HG02840 (cell line): Measurements from ENCODE around the gene XPNPEP1.

Experiments used
- ATAC-seq: cut with Tn5 transposase; IDR thresholded peaks from one replicate; pipeline ENCODE4 v1.9.1; 2021; ENCODE audit warnings: mild to moderate bottlenecking, moderate library complexity, moderate number of reproducible peaks; ENCODE audit not compliant: unreplicated experiment, low FRiP score

XPNPEP1 gene

GRCh38 chr10:109875828-109876821 is 47.2 kb downstream of the XPNPEP1 start:
- ATAC-seq, result no peak

DNA sequence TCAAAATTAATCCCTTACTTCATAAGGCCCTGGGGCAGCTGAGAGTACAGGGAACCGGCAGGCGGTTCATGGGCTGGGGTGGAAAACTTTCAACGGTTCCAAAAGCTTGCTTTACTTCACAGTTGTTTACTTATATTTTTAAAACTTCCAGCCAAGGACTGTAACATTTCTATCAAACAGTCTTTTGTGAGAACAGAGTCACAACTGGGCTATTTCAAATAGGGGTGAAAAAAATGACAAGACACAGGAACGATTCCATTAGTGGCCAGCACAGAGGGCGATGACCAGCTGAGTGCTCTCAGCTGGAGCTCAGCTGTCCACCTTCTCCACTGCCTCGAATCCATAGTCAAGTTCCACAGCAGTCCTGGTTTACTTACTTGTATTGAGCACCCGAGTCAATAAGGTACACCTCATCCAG is 48.2 kb downstream of the XPNPEP1 start:
- no peak for ATAC-seq

DNA sequence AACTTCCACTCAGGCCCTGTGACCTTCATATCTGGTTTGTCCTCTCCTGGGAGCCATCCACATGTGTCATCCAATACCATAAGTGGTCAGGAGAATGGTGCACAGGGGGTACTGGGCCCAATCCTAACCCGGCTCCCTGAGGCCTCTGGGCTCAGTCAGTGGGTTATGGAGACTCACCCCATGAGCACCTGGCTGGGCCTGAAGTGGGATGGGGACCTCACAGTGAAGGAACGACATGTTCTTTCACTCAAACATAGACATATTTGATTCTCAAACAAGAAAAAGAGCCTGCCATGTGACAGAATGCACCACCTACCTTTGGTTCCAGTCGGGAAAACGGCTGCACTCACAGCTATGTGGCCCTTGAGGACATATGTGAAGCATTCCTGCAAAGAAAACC is 51.8 kb downstream of the XPNPEP1 start:
- no peak for ATAC-seq

DNA sequence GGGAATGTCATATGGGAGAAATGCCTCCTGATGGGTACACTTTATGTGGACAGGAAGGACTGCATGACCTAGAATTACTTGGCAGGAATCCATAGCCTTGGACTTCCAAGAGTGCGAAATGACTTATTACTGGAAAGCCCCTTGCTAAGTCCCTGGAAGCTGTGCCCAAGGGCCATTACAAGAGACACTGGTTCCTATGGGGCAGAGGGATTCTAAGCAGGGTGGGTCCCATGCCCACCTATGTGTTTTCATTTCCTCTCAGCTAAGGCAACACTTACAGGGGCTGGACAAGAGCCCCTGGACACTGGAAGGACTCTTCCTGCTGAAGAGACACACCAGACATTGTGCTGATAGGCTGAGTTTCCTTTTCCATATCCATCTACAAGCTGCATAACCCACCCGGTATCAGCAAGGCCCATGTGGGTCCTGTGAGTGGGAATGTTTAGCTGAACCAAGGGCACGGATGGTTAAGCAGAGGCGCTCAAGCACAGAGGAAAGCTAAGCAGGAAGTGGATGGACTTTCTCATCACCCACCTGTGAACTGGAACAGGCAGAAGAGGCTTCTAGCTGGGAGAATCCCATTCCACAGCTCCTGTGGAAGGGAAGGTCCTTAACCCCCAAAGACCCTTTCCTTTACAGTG is 56.2 kb downstream of the XPNPEP1 start:
- ATAC-seq, result no peak

DNA sequence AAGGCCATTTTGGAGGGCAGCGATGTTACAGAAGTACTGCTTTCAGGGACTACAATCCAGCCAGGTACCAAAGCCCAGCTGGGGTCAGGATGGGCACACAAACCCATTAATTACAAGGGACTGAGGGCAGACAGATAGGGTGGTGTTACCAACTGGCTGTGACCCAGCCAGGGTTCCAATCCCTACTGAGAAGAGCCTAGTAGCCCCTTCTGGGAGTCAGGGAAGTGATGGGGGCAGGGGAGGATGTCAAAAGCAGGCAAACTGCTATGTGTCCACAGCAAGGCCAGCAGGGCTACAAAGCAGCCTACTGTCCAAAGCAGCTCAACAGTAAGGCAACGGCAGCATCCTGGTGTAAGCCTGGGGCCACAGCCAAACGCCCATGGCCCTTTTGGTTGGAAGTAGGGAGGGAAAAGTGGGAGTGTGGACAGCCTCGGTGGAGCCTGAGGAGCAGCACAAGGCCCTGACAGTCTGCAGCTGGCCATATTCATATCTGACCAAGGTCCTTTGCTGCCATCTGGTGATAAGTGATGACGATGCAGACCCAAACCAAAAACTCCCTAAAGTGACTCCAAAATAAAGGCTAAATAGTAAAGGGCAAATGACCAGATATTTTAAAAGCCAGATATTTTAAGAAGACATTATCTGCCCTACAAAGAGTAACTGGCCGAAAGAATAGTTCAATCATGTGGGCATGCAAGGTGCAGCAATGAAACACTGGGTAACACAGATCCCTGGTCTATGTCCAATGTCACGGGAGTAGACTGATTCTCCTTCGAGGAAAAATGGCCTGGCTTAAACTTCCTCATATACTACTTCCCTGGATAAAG is 56.9 kb downstream of the XPNPEP1 start:
- ATAC-seq, result no peak

DNA sequence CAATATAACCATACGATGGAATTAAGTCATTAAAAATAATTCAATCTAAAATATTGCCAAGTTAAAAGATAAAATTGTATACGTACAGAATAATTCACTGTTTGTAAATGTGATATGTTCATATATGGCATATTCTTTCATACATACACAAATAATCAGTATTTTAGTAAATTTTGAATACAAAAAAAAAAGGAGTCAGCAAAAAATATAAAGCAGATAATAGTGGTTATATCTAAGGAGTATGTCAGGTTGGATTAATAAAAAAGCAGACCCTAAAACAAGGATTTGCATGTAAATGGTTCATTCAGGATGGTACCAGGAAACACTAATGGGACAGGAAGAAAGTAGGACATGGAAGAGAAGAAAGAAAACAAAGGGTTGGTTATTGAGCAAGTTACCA is 59.5 kb downstream of the XPNPEP1 start:
- ATAC-seq, result no peak

DNA sequence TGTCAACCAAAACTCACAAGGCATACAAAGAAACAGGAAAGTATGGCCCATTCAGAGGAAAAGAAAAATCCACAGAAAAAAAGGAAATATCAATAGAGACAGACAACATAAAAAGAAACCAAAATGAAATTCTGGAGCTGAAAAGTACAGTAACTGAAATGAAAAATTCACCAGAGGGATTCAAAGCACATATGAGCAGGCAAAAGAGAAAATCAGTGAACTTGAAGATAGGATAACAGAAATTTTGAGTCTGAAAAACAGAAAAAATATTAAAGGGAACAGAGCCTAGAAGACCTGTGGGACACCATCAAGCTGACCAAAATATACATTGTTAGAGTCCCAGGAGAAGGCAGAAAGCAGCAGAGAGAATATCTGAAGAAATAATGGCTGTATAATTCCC is 60.6 kb downstream of the XPNPEP1 start:
- ATAC-seq, result no peak

GRCh38 chr10:109862041-109862440 is 61.3 kb downstream of the XPNPEP1 start:
- no peak for ATAC-seq

DNA sequence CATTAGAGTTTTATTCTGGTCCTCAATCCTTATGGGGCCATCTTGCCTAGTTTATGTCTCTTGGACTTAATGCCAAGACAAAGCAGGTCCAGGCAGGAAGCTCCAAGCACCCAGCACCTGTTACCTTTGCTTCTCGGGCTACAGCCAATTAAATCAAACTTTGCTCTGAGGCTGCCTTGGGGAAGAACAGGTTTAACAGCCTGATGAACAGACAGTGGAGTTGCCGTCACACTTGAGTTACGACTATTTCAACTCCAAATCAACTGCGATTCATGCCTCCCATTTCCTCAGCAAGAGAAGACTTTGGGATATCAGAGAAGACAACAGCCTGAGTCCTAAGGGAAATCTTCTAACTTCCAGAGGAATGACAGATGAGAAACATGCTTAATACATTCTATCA is 62.2 kb downstream of the XPNPEP1 start:
- ATAC-seq, result no peak

- no peak for ATAC-seq
These were observed 64.1 kb downstream of the XPNPEP1 start for GRCh38 chr10:109859221-109859620.

DNA sequence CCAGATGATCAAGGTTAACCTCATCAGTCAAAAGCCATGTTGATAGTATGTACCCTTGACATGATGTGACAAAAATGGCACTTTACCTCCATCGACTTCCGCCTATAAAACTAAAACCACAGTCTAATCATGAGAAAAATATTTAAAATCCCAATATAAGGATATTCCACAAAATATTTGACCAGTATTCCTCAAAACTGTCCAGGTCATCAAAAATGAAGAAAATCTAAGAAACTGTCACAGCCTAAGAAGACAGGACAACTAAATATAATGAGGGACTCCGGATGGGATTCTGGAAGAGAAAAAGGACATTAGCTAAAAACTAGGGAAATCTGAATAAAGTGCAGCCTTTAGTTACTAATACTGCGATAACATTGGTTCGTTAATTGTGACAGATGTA is 67.6 kb downstream of the XPNPEP1 start:
- no peak for ATAC-seq

GRCh38 chr10:109853921-109854320 is 69.4 kb downstream of the XPNPEP1 start:
- ATAC-seq, result no peak

- peak; percentile 77 for ATAC-seq
These were observed 70.8 kb downstream of the XPNPEP1 start for GRCh38 chr10:109852475-109853037.

DNA sequence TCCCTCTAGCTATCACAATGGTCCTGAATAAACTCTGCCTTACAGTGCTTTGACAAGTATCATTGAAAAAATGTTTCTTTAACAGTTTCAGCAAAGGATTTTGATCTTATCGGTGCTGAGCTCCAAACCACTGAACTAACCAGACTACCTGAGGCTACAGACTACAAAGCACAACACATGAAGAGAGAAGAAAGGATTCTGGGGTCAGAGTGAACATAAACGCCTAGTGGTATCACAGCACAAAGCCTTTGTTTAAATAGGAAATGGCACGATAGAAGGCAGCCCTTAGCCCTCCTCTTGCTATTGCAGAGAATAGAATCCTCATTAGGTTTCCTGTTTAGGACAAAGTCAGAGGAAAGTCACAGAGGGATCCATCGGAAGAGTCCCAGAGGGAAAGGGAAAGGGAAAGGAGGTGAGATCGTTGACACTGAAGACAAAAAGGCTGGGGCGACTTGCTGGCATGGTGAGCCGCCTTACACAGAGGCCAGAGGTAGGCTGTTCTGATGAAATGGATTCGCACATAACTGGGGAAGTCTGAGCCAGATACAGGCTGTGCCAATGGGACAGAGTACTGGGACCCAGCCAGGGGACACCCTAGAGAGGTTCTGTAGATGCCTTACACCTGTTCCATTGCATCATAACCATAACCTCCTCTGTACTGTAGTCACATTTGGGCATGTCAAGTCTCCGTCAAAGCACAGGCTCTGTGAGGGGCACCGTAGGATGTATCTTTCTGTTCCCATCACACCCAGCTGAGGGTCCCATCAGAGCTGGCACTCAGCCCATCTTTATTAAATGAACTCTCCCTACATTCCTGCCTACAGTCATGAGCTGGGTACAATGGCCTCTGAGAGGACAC is 71.5 kb downstream of the XPNPEP1 start:
- peak; percentile 16 for ATAC-seq

DNA sequence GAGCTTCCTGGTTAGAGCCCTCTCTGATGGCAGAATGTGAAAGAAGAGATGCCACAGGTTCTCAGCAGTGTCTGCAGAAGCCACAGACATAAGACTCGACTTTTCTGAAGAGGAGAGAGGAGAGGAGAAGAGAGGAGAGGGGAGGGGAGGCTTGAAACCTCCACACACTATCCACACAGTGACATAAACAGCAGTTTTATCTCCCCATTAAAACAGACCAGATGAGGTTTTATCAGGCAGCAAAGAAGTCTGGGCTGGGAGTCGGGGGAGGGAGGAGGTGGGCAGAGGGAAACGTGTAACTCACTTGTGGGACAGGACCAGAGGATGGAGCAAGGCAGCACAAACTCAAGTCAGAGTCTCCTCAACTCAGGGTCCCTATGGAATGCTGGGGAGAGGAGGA is 76.5 kb downstream of the XPNPEP1 start:
- ATAC-seq, result no peak

DNA sequence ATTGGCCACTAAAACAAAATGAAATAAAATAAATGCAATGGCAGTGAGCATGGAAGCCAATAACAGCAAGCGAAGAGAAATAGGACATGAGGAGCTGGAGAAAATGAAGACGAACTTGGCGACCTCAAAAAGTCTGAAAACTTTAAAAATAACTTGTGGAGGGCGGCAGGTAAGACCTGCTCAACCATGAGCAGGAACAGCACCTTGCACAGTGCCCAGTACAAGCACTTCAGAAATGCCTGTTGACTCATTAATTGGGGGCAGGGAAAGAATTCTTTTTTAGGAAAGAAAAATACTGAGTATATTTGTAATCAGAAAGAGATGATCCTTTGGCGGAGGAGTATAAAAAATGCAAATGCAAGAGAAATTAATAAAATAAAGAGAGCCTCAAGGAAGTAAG is 78.0 kb downstream of the XPNPEP1 start:
- ATAC-seq, result no peak

- no peak for ATAC-seq
These were observed 84.6 kb downstream of the XPNPEP1 start for GRCh38 chr10:109838592-109839244.

GRCh38 chr10:109837384-109837783 is 85.9 kb downstream of the XPNPEP1 start:
- ATAC-seq, result no peak

GRCh38 chr10:109835257-109835656 is 88.1 kb downstream of the XPNPEP1 start:
- no peak for ATAC-seq
